Measurements from ENCODE around the gene PLEKHG4B.

GRCh38 chr5:78805-79149 is 13.2 kb upstream of the PLEKHG4B start:
- TF ChIP-seq CTCF (IDR thresholded peaks at IDR 0.05; ENCODE audit: low read depth, low read length) (no peak), EZH2phosphoT487 (IDR thresholded peaks at IDR 0.05; ENCODE audit: low read depth) (no peak)

Measured in OCI-LY3 (cell line).